ENCODE measurements around the gene MROH2A. TPM values are rescaled to one million over a fixed set of nuclear protein-coding genes. Genes with fewer than 3 reads are reported as not detected.

MROH2A gene
- polyA plus RNA-seq, 3 donors, result not detected

- no peak for DNase-seq
- Histone ChIP-seq H3K27ac (ENCODE audit: low read depth in 1 of 2, low read length in 2 of 2) (no peak overlapping the region), H3K4me1 (ENCODE audit: control insufficient read depth in 1 of 2, insufficient read depth in 2 of 2, low read length in 2 of 2) (peaks cover 4 to 8% of the 10 kb centered on the region in 2 donors), H3K9me3 (replicated peaks in 1 of 2; ENCODE audit: control insufficient read depth in 1 of 2, insufficient read depth in 1 of 2, low read length in 2 of 2) (no peaks in the 10 kb centered on the region), H3K9ac (ENCODE audit: insufficient read depth, low read length, poor library complexity, severe bottlenecking) (no peak overlapping the region), H3K4me3 (replicated peaks in 1 of 3; ENCODE audit: low read depth in 2 of 3, low read length in 3 of 3) (no peak overlapping the region), H2AFZ (ENCODE audit: insufficient read depth, low read depth, low read length, poor library complexity, severe bottlenecking) (no peak overlapping the region), H3K4me2 (replicated peaks; ENCODE audit: extremely low read depth, low read length, poor library complexity, severe bottlenecking) (no peak overlapping the region), H3K36me3 (replicated peaks in 1 of 2; ENCODE audit: control insufficient read depth in 1 of 2, insufficient read depth in 2 of 2, low read length in 2 of 2) (no peaks in the 10 kb centered on the region), H3K79me2 (ENCODE audit: insufficient read depth, low read length) (no peaks in the 10 kb centered on the region), H3K27me3 (ENCODE audit: control insufficient read depth in 2 of 2, insufficient read depth in 2 of 2, low read length in 2 of 2) (no peaks in the 10 kb centered on the region), H4K20me1 (ENCODE audit: insufficient read depth, low read length) (no peaks in the 10 kb centered on the region)
- peaks cover 7% of the 10 kb centered on the region for H3K4me1 Mint-ChIP-seq
- H3K36me3 Mint-ChIP-seq, result no peaks in the 10 kb centered on the region
- H3K27me3 Mint-ChIP-seq (ENCODE audit: low read depth in 3 of 3), result peaks cover 5 to 6% (median 5%) of the 10 kb centered on the region in 3 donors
- peak overlapping the region in 1 of 7 donors; percentile 57 for H3K27ac Mint-ChIP-seq
- no peak for TF ChIP-seq CTCF (IDR thresholded peaks at IDR 0.05)
- 97% methylated on average over 5 of the region's 7 CpGs for WGBS (ENCODE audit: insufficient coverage)
- peaks cover 0 to 8% (median 0%) of the 10 kb centered on the region in 7 donors for H3K9me3 Mint-ChIP-seq
- H3K4me3 Mint-ChIP-seq, result no peak overlapping the region
- intact Hi-C loops (cut with micrococcal nuclease), result no loop called here
These were observed 46.2 kb downstream of the MROH2A start for GRCh38 chr2:233824373-233824772.

- no peak overlapping the region for H3K4me2 ChIP-seq (replicated peaks; ENCODE audit: extremely low read depth, low read length, poor library complexity, severe bottlenecking)
- no peak overlapping the region for H3K4me3 Mint-ChIP-seq
- H3K4me1 Mint-ChIP-seq, result no peaks in the 10 kb centered on the region
- peaks cover 3 to 6% (median 5%) of the 10 kb centered on the region in 3 donors for H3K27me3 Mint-ChIP-seq (ENCODE audit: low read depth in 3 of 3)
- no peaks in the 10 kb centered on the region for H3K27me3 ChIP-seq (ENCODE audit: control insufficient read depth in 2 of 2, insufficient read depth in 2 of 2, low read length in 2 of 2)
- no peaks in the 10 kb centered on the region for H3K4me1 ChIP-seq (ENCODE audit: control insufficient read depth in 1 of 2, insufficient read depth in 2 of 2, low read length in 2 of 2)
- H2AFZ ChIP-seq (ENCODE audit: insufficient read depth, low read depth, low read length, poor library complexity, severe bottlenecking), result no peak overlapping the region
- no peak overlapping the region for H3K27ac ChIP-seq (ENCODE audit: low read depth in 1 of 2, low read length in 2 of 2)
- peaks cover 0 to 8% (median 0%) of the 10 kb centered on the region in 7 donors for H3K9me3 Mint-ChIP-seq
- H3K36me3 Mint-ChIP-seq, result peaks cover under 1 to 5% of the 10 kb centered on the region in 2 donors
- 94% methylated on average over 23 of the region's 24 CpGs for WGBS (ENCODE audit: insufficient coverage)
- intact Hi-C loops (cut with micrococcal nuclease), result no loop called here
- TF ChIP-seq CTCF (IDR thresholded peaks at IDR 0.05), result no peak
- H4K20me1 ChIP-seq (ENCODE audit: insufficient read depth, low read length), result no peaks in the 10 kb centered on the region
- no peak overlapping the region for H3K4me3 ChIP-seq (replicated peaks in 1 of 3; ENCODE audit: low read depth in 2 of 3, low read length in 3 of 3)
- DNase-seq, result no peak
- H3K36me3 ChIP-seq (replicated peaks in 1 of 2; ENCODE audit: control insufficient read depth in 1 of 2, insufficient read depth in 2 of 2, low read length in 2 of 2), result peaks cover under 1 to 2% of the 10 kb centered on the region in 2 donors
- H3K27ac Mint-ChIP-seq, result no peak overlapping the region
- no peak overlapping the region for H3K9ac ChIP-seq (ENCODE audit: insufficient read depth, low read length, poor library complexity, severe bottlenecking)
- H3K79me2 ChIP-seq (ENCODE audit: insufficient read depth, low read length), result no peaks in the 10 kb centered on the region
- no peaks in the 10 kb centered on the region for H3K9me3 ChIP-seq (replicated peaks in 1 of 2; ENCODE audit: control insufficient read depth in 1 of 2, insufficient read depth in 1 of 2, low read length in 2 of 2)
These were observed 50.5 kb downstream of the MROH2A start for GRCh38 chr2:233828546-233829192.
